GM19035 (cell line): ENCODE results near the gene PCP4.

ENCODE experiments used
- ATAC-seq: cut with Tn5 transposase; IDR thresholded peaks from one replicate; pipeline ENCODE4 v1.9.1; 2021; ENCODE audit not compliant: unreplicated experiment

The PCP4 gene

GRCh38 chr21:39867198-39867650 is at the start of gene PCP4:
Gene PCP4 (plus strand): TSS chr21:39867438. CDS start chr21:39867502, 64 bp downstream.
- ATAC-seq, result no peak

- no peak for ATAC-seq
Observed at GRCh38 chr21:39818557-39818956, 48.7 kb upstream of the PCP4 start.

GRCh38 chr21:39822042-39822441 is 45.2 kb upstream of the PCP4 start:
- ATAC-seq, result no peak

GRCh38 chr21:39825250-39825649 is 42.0 kb upstream of the PCP4 start:
- no peak for ATAC-seq

- ATAC-seq, result no peak
Observed at GRCh38 chr21:39834543-39834942, 32.7 kb upstream of the PCP4 start.

GRCh38 chr21:39837861-39838359 is 29.3 kb upstream of the PCP4 start:
- no peak for ATAC-seq

GRCh38 chr21:39840373-39841097 is 26.7 kb upstream of the PCP4 start:
- ATAC-seq, result no peak

- no peak for ATAC-seq
Observed at GRCh38 chr21:39842741-39843459, 24.3 kb upstream of the PCP4 start.

- ATAC-seq, result no peak
Observed at GRCh38 chr21:39843483-39843882, 23.8 kb upstream of the PCP4 start.

- ATAC-seq, result no peak
Observed at GRCh38 chr21:39843916-39844315, 23.3 kb upstream of the PCP4 start.

GRCh38 chr21:39845571-39846130 is 21.6 kb upstream of the PCP4 start:
- no peak for ATAC-seq

GRCh38 chr21:39847877-39848276 is 19.4 kb upstream of the PCP4 start:
- no peak for ATAC-seq

- ATAC-seq, result no peak
Observed at GRCh38 chr21:39849014-39849655, 18.1 kb upstream of the PCP4 start.

GRCh38 chr21:39850333-39850732 is 16.9 kb upstream of the PCP4 start:
- ATAC-seq, result no peak

GRCh38 chr21:39851002-39851618 is 16.1 kb upstream of the PCP4 start:
- no peak for ATAC-seq

GRCh38 chr21:39852021-39852721 is 15.1 kb upstream of the PCP4 start:
- no peak for ATAC-seq

- ATAC-seq, result no peak
Observed at GRCh38 chr21:39852726-39853500, 14.3 kb upstream of the PCP4 start.

- ATAC-seq, result no peak
Observed at GRCh38 chr21:39854572-39854971, 12.7 kb upstream of the PCP4 start.

GRCh38 chr21:39855595-39855994 is 11.6 kb upstream of the PCP4 start:
- ATAC-seq, result no peak

GRCh38 chr21:39860600-39860999 is 6.6 kb upstream of the PCP4 start:
- no peak for ATAC-seq
